ENCODE data around the gene DAAM1.

DAAM1 gene

GRCh38 chr14:59328454-59328853 lies 140.0 kb downstream of the DAAM1 start:
- FAIRE-seq = no peak
- DNase-seq (ENCODE audit: extremely low spot score, insufficient read length, low read depth) = no peak

DNA sequence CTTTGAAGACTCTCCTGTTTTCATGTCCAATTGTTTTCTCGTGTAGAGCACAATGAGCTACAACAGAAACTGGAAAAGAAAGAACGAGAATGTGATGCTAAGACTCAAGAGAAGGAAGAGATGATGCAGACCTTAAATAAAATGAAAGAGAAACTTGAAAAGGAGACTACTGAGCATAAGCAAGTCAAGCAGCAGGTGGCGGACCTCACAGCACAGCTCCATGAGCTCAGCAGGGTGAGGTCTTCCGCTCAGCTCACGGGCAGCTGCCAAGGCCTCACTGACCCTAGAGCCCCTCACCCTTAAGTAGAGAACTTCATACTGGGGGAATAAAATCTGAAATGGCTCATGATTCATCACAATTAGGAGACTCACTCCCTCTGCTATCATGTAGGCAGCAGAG lies 142.0 kb downstream of the DAAM1 start:
- DNase-seq (ENCODE audit: extremely low spot score, insufficient read length, low read depth) (peak; percentile 8), FAIRE-seq (peak; percentile 69)

GRCh38 chr14:59331217-59331616 lies 142.8 kb downstream of the DAAM1 start:
- DNase-seq (ENCODE audit: extremely low spot score, insufficient read length, low read depth) = no peak
- no peak for FAIRE-seq

DNA sequence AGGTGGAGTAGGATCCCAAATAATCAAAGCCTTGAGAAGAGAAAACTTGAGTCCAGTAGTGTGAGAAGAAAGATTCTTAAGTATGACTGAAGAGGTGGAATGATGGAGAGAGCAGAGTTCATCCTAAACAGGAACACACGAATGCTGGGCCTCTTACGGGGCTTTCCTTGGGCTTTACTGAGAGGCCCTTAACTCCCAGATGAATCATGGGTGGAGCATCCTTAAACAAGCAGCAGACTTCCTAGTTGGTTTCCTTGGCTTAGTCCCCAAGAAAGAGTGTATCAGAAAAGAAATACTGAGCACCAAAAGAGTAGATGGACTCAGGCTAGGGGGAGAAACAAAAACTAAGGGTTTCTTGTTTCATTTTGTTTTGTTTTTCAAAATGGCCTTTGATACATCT lies 144.3 kb downstream of the DAAM1 start:
- DNase-seq (ENCODE audit: extremely low spot score, insufficient read length, low read depth) = no peak
- FAIRE-seq = no peak

GRCh38 chr14:59333235-59333634 lies 144.8 kb downstream of the DAAM1 start:
- no peak for FAIRE-seq

GRCh38 chr14:59333668-59334067 lies 145.2 kb downstream of the DAAM1 start:
- FAIRE-seq (no peak), DNase-seq (ENCODE audit: extremely low spot score, insufficient read length, low read depth) (no peak)

More at GRCh38 chr14:59333235-59333634, 144.8 kb downstream of the DAAM1 start:
- no peak for DNase-seq (ENCODE audit: extremely low spot score, insufficient read length, low read depth)

DNA sequence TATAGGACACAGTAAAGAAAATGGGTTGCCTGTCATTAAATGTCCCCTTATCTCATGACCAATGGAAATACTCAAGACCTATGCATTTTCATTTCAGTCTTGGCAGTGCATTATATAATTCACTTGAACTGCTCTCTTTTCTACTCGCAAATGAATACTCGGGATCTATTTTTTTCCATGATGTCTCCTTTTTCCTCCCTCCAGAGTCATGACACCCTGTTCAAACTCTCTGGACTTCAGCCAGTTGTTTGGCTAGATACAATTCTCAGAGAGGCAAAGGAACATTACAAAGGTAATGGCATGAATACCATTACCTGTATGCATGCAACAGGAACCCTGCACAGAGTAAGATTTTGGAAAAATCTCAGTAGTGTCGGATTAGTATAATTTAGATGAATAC lies 145.8 kb downstream of the DAAM1 start:
- FAIRE-seq = no peak
- no peak for DNase-seq (ENCODE audit: extremely low spot score, insufficient read length, low read depth)

GRCh38 chr14:59336098-59336497 lies 147.6 kb downstream of the DAAM1 start:
- no peak for DNase-seq (ENCODE audit: extremely low spot score, insufficient read length, low read depth)
- FAIRE-seq = no peak

DNA sequence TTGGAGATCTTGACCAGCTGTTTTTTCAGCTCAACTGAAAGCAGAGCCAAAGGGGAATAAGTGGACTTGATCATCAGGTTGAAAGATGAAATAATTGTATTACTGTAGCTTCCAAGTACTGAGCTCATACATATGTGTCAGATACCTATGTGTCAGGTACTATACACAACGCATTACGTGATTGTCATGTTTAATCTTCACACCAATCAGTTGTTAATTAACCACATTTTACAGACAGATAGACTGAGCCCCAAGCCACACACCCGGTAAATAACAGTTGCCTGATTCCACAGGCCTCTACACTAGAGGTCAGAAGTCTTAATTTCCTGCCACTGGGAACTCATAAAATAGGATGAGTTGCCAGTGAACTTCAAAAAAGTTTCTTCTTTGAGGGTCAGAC lies 148.2 kb downstream of the DAAM1 start:
- FAIRE-seq (no peak), DNase-seq (ENCODE audit: extremely low spot score, insufficient read length, low read depth) (no peak)

DNA sequence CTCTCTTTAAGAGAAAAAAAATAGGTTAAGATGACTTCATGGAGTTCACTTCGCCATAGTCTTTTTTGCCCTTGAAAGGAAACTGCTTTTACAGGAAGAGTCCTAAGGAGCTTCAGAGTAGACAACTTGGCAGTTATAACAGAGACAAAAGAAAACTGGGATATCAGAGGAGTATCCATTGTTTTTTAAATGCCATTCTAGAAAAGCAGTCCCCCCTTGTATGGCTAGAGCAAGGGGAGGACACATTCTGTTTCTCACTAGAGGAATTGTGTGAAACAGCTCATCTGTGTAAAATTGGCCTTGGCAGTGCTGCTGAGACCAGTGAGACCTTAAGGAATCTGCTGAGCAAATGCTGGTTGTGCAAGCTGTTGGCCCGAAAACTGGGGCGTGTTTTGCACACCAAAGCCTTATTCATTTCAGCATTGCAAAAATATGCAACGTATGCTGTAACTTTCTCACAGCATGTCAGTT lies 148.7 kb downstream of the DAAM1 start:
- no peak for FAIRE-seq
- DNase-seq (ENCODE audit: extremely low spot score, insufficient read length, low read depth) = no peak

- FAIRE-seq = no peak
- DNase-seq (ENCODE audit: extremely low spot score, insufficient read length, low read depth) = no peak
Measured at GRCh38 chr14:59338761-59339160, 150.3 kb downstream of the DAAM1 start.

GRCh38 chr14:59339524-59340330 lies 151.3 kb downstream of the DAAM1 start:
- peak; percentile 5 for FAIRE-seq

DNA sequence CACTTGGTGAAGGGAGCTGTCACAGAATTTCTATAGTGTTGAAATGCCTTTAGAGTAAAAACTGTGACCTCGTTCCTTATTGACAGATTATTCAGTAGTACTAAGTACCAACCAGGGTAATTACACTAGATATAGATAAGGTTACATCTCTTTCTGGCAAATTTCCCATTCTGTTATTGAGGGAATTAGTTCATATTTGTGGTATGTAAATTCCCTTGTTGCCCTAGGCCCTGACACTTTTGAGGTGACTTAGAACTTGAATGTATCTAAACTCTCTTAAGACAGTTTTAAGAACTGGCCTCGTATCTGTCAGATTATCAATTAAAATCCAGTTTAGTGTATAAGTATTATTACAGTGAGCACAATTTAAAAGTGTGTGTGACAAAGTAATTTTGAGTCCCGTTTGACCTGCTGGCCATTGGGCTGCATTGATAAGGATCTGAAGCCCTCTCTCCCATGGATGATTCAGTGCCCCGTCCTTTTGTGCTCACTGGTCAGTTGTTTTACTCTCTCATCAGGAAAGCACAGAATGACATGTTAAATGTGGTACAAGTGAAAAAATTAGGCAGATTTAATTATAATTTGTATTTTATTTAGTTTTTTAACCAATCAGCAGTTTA lies 153.5 kb downstream of the DAAM1 start:
- DNase-seq (ENCODE audit: extremely low spot score, insufficient read length, low read depth) (no peak), FAIRE-seq (no peak)

More at GRCh38 chr14:59339524-59340330, 151.3 kb downstream of the DAAM1 start:
- DNase-seq (ENCODE audit: extremely low spot score, insufficient read length, low read depth) = no peak

- DNase-seq (ENCODE audit: extremely low spot score, insufficient read length, low read depth) (no peak), FAIRE-seq (no peak)
Measured at GRCh38 chr14:59342516-59343484, 154.3 kb downstream of the DAAM1 start.

DNA sequence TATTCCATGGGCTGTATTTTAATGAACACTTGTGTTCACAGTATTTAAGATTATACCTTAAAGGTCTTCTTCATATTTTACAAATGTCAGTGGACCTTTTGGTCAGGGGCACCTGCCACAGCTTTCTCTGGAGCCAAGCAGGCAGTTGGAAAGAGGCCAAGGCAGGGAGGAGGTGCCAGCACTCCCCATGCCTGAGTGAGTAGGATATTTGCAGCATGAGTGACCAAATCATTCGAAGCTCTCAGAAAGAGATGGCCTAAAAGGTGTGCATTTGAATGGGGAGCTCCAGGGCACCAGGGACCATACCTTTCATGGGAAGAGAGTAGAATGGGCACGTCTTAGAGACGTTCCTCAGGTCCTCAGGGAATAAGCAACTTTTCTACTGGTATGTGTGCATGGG lies 155.1 kb downstream of the DAAM1 start:
- no peak for DNase-seq (ENCODE audit: extremely low spot score, insufficient read length, low read depth)

GRCh38 chr14:59344016-59344415 lies 155.5 kb downstream of the DAAM1 start:
- DNase-seq (ENCODE audit: extremely low spot score, insufficient read length, low read depth) (no peak), FAIRE-seq (no peak)

More for the DNA sequence above, 155.1 kb downstream of the DAAM1 start:
- FAIRE-seq = no peak

- FAIRE-seq (no peak), DNase-seq (ENCODE audit: extremely low spot score, insufficient read length, low read depth) (no peak)
Measured at GRCh38 chr14:59344691-59345455, 156.4 kb downstream of the DAAM1 start.

DNA sequence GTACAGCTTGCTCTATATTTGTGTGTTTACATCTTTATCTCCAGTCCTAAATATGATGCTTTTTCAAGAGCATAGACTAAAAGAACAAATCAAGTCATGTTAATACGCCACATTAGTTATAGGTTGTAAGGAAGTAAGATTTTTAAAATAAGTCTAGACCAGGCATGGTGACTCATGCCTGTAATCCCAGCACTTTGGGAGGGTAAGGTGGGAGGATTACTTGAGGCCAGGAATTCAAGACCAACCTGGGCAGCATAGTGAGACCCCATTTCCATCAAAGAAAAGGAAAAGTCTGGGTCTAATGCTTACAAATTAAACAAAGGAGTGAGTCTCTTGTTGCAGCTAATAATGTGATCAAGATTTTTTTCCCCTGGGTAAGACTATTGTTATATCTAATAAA lies 157.9 kb downstream of the DAAM1 start:
- FAIRE-seq (no peak), DNase-seq (ENCODE audit: extremely low spot score, insufficient read length, low read depth) (no peak)

DNA sequence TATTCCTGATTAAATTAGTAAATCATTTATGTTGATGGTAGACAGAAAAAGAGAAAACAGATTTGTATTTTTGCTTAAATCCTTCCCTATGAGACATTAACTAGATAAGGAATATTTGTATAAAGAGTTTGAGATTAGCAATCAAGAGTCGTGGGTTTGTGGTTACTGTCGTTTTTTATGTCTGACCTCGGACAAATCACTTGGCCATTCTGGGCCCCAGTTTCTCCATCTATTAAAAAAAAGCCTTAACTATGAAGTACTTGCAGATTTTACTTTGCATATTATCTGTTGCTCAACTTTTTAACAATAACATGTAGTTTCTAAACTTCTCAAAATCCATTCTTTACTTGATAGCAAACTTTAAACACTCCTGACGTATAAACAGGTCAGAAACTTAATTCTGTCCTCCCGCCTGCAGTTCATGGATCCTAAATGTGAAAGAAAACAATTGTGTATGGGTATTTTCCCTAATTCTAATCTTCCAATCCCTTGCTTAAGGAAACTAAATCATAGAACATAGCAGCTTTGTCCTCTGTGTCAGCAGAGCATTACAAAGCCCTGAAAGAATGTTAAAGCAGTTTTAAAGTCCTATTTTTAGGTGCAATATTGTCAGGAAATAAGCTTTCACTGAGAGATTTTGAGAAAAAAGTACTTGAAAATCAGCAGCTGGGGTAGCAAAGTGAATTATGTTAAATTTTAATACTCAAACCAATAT lies 158.5 kb downstream of the DAAM1 start:
- DNase-seq (ENCODE audit: extremely low spot score, insufficient read length, low read depth) = no peak
- FAIRE-seq = no peak
